GM23338 (cell line): ENCODE results near the gene TMEM234. TPM values are rescaled to one million over a fixed set of nuclear protein-coding genes. Genes with fewer than 3 reads are reported as not detected.

Experiments
- ATAC-seq: fragments of 200-7000 bp; cut with Tn5 transposase; 3 replicates; pipeline ENCODE4 v1.9.1; 2020
- DNase-seq: peaks from one replicate; pipeline ENCODE4 v3.0.0-alpha.2; 2015; ENCODE audit warnings: low spot score
- H2AFZ ChIP-seq: fragments of 200-600 bp; sonication (generic); 2 replicates; pipeline ENCODE4 v1.8.0; 2016; ENCODE audit warnings: antibody characterized with exemption, mild to moderate bottlenecking, moderate library complexity
- H3F3A ChIP-seq: fragments of 200-600 bp; sonication (generic); replicated peaks from 2 replicates; pipeline ENCODE4 v1.8.0; 2017; ENCODE audit warnings: antibody characterized with exemption, mixed run types, low read depth
- H3K27ac ChIP-seq: fragments of 200-600 bp; sonication (generic); 2 replicates; pipeline ENCODE4 v1.6.1; 2016; ENCODE audit warnings: low read depth
- H3K27me3 ChIP-seq: fragments of 200-600 bp; sonication (generic); 2 replicates; pipeline ENCODE4 v1.8.0; 2016; ENCODE audit warnings: mild to moderate bottlenecking, mixed run types, moderate library complexity; ENCODE audit not compliant: insufficient read depth
- H3K36me3 ChIP-seq: fragments of 200-600 bp; sonication (generic); 2 replicates; pipeline ENCODE4 v1.8.0; 2016; ENCODE audit warnings: mild to moderate bottlenecking; ENCODE audit not compliant: insufficient read depth
- H3K4me1 ChIP-seq: fragments of 200-600 bp; sonication (generic); 2 replicates; pipeline ENCODE4 v1.8.0; 2016; ENCODE audit warnings: mild to moderate bottlenecking, moderate library complexity; ENCODE audit not compliant: insufficient read depth
- H3K4me2 ChIP-seq: fragments of 200-600 bp; sonication (generic); 2 replicates; pipeline ENCODE4 v1.7.1; 2017; ENCODE audit warnings: mixed run types
- H3K4me3 ChIP-seq: fragments of 200-600 bp; sonication (generic); 2 replicates; pipeline ENCODE4 v1.6.1; 2016; ENCODE audit warnings: mixed run types
- H3K79me2 ChIP-seq: fragments of 200-600 bp; sonication (generic); replicated peaks from 2 replicates; pipeline ENCODE4 v1.8.0; 2017; ENCODE audit warnings: mild to moderate bottlenecking; ENCODE audit not compliant: insufficient read depth
- H3K9me2 ChIP-seq: fragments of 200-600 bp; sonication (generic); 2 replicates; pipeline ENCODE4 v1.8.0; 2017; ENCODE audit not compliant: insufficient read depth
- H4K20me1 ChIP-seq: fragments of 200-600 bp; sonication (generic); replicated peaks from 2 replicates; pipeline ENCODE4 v1.8.0; 2017; ENCODE audit warnings: mild to moderate bottlenecking; ENCODE audit not compliant: insufficient read depth
- H3K27ac Mint-ChIP-seq: 2 replicates; pipeline ENCODE4 v1.8.0; 2020; ENCODE audit warnings: inconsistent platforms, mild to moderate bottlenecking, moderate library complexity, mixed read lengths
- H3K27me3 Mint-ChIP-seq: 3 replicates; pipeline ENCODE4 v1.8.0; 2022; ENCODE audit warnings: low read depth, mild to moderate bottlenecking, moderate library complexity, mixed read lengths, inconsistent platforms; ENCODE audit not compliant: insufficient read depth, poor library complexity
- H3K36me3 Mint-ChIP-seq: 3 replicates; pipeline ENCODE4 v1.8.0; 2021; ENCODE audit warnings: low read depth, mild to moderate bottlenecking, inconsistent platforms, moderate library complexity, mixed read lengths
- H3K4me1 Mint-ChIP-seq: 3 replicates; pipeline ENCODE4 v1.8.0; 2020; ENCODE audit warnings: mild to moderate bottlenecking, inconsistent platforms, mixed read lengths
- H3K4me3 Mint-ChIP-seq: 3 replicates; pipeline ENCODE4 v1.8.0; 2021; ENCODE audit warnings: moderate library complexity, mild to moderate bottlenecking, inconsistent platforms, mixed read lengths
- H3K9me3 Mint-ChIP-seq: 3 replicates; pipeline ENCODE4 v1.8.0; 2020; ENCODE audit warnings: moderate library complexity, mild to moderate bottlenecking, inconsistent platforms, mixed read lengths
- CREB1 ChIP-seq: fragments of 250-450 bp; sonication (Bioruptor Pico); IDR thresholded peaks from 2 replicates; pipeline ENCODE4 v1.5.0; 2020; ENCODE audit warnings: low read depth, mild to moderate bottlenecking, moderate library complexity
- JUNB ChIP-seq: IDR thresholded peaks from one replicate; pipeline ENCODE4 v1.6.1; 2016; ENCODE audit warnings: antibody characterized with exemption; ENCODE audit not compliant: unreplicated experiment
- POLR2AphosphoS5 ChIP-seq: IDR thresholded peaks from 2 replicates; pipeline ENCODE4 v1.6.1; 2016; ENCODE audit warnings: antibody characterized with exemption, low read depth
- polyA plus RNA-seq: library from polyadenylated mRNA; unstranded; fragments of >200 nt; fragmentation: Nextera tagmentation; extraction: Ambion mirVana; gene quantifications from 2 replicates; pipeline ENCODE4 v1.2.1, GENCODE V29; 2016
- total RNA-seq: library from RNA; depleted of rRNA; stranded (reverse); fragments of >200 nt; shearing (Covaris generic); gene quantifications from 2 replicates; pipeline ENCODE4 v1.2.3, GENCODE V29; 2014
- TF ChIP-seq, protein P1 (sequence below): fragments of 250-450 bp; sonication (Bioruptor Pico); IDR thresholded peaks from 2 replicates; pipeline ENCODE4 v1.5.0; 2020; ENCODE audit warnings: mild to moderate bottlenecking, moderate library complexity
- TF ChIP-seq, protein P2 (sequence below): IDR thresholded peaks from one replicate; pipeline ENCODE4 v1.6.1; 2018; ENCODE audit warnings: antibody characterized with exemption; ENCODE audit not compliant: unreplicated experiment

Gene TMEM234
- total and polyA plus RNA-seq, 2 experiments from 2014 or later, result 4.7 to 8.2 TPM

DNA sequence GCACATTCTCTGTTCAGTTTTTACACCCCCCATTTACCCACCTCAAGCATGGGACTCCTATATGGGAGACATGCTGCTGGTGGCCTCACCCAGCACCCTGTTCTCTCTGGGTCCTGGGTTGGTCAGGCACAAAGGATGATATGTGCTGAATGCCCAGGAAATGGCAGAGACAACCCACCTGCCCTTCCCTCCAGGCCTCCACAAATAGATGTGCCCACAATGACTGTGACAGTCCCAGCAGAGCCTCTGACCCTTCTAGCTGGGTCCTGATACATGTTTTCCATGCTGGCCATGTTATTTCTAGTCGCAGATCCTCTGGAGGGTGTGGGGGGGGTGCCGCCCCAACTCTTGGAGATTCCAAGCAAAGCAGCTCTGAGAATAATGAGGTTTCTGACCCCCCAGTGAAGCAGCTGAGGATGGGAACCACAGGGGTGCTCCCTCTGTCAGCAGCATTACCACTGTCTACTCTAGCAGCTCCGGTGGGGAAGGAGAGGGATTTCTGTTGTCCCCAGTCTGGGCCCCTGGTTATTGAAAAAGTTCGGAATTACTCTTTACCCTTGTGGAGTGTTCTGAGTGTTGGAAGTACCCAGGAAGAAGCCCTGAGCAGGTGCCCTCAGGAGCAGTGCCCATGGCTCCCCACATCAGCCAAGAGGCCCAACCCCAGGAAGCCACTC, 23.0 kb downstream of the TMEM234 start (continued):
- TF ChIP-seq, protein P1, sequence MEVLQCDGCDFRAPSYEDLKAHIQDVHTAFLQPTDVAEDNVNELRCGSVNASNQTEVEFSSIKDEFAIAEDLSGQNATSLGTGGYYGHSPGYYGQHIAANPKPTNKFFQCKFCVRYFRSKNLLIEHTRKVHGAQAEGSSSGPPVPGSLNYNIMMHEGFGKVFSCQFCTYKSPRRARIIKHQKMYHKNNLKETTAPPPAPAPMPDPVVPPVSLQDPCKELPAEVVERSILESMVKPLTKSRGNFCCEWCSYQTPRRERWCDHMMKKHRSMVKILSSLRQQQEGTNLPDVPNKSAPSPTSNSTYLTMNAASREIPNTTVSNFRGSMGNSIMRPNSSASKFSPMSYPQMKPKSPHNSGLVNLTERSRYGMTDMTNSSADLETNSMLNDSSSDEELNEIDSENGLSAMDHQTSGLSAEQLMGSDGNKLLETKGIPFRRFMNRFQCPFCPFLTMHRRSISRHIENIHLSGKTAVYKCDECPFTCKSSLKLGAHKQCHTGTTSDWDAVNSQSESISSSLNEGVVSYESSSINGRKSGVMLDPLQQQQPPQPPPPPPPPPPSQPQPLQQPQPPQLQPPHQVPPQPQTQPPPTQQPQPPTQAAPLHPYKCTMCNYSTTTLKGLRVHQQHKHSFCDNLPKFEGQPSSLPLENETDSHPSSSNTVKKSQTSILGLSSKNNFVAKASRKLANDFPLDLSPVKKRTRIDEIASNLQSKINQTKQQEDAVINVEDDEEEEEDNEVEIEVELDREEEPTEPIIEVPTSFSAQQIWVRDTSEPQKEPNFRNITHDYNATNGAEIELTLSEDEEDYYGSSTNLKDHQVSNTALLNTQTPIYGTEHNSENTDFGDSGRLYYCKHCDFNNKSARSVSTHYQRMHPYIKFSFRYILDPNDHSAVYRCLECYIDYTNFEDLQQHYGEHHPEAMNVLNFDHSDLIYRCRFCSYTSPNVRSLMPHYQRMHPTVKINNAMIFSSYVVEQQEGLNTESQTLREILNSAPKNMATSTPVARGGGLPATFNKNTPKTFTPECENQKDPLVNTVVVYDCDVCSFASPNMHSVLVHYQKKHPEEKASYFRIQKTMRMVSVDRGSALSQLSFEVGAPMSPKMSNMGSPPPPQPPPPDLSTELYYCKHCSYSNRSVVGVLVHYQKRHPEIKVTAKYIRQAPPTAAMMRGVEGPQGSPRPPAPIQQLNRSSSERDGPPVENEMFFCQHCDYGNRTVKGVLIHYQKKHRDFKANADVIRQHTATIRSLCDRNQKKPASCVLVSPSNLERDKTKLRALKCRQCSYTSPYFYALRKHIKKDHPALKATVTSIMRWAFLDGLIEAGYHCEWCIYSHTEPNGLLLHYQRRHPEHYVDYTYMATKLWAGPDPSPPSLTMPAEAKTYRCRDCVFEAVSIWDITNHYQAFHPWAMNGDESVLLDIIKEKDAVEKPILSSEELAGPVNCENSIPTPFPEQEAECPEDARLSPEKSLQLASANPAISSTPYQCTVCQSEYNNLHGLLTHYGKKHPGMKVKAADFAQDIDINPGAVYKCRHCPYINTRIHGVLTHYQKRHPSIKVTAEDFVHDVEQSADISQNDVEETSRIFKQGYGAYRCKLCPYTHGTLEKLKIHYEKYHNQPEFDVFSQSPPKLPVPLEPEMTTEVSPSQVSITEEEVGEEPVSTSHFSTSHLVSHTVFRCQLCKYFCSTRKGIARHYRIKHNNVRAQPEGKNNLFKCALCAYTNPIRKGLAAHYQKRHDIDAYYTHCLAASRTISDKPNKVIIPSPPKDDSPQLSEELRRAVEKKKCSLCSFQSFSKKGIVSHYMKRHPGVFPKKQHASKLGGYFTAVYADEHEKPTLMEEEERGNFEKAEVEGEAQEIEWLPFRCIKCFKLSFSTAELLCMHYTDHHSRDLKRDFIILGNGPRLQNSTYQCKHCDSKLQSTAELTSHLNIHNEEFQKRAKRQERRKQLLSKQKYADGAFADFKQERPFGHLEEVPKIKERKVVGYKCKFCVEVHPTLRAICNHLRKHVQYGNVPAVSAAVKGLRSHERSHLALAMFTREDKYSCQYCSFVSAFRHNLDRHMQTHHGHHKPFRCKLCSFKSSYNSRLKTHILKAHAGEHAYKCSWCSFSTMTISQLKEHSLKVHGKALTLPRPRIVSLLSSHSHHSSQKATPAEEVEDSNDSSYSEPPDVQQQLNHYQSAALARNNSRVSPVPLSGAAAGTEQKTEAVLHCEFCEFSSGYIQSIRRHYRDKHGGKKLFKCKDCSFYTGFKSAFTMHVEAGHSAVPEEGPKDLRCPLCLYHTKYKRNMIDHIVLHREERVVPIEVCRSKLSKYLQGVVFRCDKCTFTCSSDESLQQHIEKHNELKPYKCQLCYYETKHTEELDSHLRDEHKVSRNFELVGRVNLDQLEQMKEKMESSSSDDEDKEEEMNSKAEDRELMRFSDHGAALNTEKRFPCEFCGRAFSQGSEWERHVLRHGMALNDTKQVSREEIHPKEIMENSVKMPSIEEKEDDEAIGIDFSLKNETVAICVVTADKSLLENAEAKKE, result no peak
- TF ChIP-seq CREB1 (CRISPR knock-in tag), result no peak

DNA sequence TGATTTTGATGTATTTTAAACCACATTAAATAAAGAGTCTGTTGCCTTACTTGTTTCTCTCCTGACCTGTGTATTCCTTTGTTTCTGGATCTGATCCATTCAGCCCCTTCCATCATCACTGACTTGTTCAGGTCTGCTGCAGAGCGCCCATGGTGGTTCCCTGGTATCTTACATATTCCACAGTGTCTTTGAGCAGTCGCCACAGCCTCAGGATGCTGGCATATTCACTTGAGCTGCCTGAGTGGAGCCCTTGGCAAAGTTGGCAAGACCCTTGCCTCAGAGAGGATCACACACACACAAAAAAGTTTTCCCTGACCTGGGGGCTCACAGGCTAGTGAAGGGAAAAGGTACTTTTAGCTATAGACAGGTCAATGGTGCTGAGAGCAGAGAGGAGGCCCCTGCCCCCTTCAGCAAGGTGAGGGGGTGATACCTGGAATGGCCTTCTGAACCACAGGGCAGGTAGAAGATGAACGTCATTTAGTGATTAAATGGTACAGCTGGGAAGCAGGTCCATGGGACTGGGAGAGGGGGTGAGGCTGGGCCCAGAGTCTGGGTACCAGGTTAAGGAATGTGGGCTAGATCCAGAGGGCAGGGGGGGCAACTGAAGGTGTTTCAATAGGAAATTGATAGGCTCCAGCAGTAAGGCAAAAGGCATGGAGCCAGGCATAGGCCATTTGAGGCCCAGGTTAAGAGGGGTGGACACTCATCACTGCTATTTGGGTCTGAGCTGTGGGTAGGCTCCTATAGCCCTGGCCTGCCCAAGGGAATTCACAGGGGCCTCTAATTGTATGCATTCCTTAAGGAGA, 23.7 kb downstream of the TMEM234 start:
- H4K20me1 ChIP-seq, result peaks cover 4% of the 10 kb centered on the region
- peaks cover 37% of the 10 kb centered on the region; the same call in 1 of the 2 replicates for H3F3A ChIP-seq
- no peak overlapping the region for H3K4me2 ChIP-seq
- Mint-ChIP-seq H3K27ac (no peak overlapping the region), H3K27me3 (peaks cover 30% of the 10 kb centered on the region), H3K36me3 (peaks cover 50% of the 10 kb centered on the region), H3K4me3 (peak overlapping the region; percentile 70; the same call in 1 of the 3 replicates), H3K9me3 (peaks cover 2% of the 10 kb centered on the region; the same call in 2 of the 3 replicates), H3K4me1 (peaks cover 42% of the 10 kb centered on the region)
- DNase-seq (no peak), ATAC-seq (no peak)
- peaks cover 28% of the 10 kb centered on the region for H3K4me1 ChIP-seq
- no peak overlapping the region for H3K27ac ChIP-seq
- H3K79me2 ChIP-seq, result no peaks in the 10 kb centered on the region
- H3K4me3 ChIP-seq, result no peak overlapping the region
- peaks cover 26% of the 10 kb centered on the region for H3K36me3 ChIP-seq
- H3K27me3 ChIP-seq, result peaks cover 13% of the 10 kb centered on the region
- H2AFZ ChIP-seq, result no peak overlapping the region
- H3K9me2 ChIP-seq, result no peaks in the 10 kb centered on the region
- TF ChIP-seq JUNB (no peak), POLR2AphosphoS5 (no peak; the same call in 1 of the 2 replicates)
- TF ChIP-seq, protein P2, sequence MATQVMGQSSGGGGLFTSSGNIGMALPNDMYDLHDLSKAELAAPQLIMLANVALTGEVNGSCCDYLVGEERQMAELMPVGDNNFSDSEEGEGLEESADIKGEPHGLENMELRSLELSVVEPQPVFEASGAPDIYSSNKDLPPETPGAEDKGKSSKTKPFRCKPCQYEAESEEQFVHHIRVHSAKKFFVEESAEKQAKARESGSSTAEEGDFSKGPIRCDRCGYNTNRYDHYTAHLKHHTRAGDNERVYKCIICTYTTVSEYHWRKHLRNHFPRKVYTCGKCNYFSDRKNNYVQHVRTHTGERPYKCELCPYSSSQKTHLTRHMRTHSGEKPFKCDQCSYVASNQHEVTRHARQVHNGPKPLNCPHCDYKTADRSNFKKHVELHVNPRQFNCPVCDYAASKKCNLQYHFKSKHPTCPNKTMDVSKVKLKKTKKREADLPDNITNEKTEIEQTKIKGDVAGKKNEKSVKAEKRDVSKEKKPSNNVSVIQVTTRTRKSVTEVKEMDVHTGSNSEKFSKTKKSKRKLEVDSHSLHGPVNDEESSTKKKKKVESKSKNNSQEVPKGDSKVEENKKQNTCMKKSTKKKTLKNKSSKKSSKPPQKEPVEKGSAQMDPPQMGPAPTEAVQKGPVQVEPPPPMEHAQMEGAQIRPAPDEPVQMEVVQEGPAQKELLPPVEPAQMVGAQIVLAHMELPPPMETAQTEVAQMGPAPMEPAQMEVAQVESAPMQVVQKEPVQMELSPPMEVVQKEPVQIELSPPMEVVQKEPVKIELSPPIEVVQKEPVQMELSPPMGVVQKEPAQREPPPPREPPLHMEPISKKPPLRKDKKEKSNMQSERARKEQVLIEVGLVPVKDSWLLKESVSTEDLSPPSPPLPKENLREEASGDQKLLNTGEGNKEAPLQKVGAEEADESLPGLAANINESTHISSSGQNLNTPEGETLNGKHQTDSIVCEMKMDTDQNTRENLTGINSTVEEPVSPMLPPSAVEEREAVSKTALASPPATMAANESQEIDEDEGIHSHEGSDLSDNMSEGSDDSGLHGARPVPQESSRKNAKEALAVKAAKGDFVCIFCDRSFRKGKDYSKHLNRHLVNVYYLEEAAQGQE, result no peak
